NCI-H82 (cell line): ENCODE results near the gene ITK.
"Not testable (repeated sequence)": the region's sequence is repeated elsewhere in the genome, so short reads cannot be mapped to it uniquely, and the experiment has no call there.

ENCODE experiments used
- DNase-seq: peaks from one replicate; lab custom pipeline; 2025; lab: John Stamatoyannopoulos, UW

The ITK gene

DNA sequence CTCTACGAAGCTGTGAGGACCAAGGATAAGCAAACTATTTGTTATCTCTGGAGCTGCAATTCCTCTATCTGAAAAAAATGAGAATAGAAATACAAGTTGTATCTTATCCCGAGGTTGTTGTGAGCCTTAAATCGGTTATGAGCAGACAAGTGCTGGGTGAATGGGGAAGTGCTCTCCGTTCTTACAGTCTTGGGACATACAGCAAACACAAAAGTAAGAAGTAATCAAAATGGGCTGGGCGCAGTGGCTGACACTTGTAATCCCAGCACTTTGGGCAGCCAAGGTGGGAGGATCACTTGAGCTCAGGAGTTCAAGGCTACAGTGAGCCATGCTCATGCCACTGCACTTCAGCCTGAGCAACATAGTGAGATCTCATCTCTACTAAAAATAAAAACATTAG is 31.7 kb downstream of the ITK start:
- no peak for DNase-seq

DNA sequence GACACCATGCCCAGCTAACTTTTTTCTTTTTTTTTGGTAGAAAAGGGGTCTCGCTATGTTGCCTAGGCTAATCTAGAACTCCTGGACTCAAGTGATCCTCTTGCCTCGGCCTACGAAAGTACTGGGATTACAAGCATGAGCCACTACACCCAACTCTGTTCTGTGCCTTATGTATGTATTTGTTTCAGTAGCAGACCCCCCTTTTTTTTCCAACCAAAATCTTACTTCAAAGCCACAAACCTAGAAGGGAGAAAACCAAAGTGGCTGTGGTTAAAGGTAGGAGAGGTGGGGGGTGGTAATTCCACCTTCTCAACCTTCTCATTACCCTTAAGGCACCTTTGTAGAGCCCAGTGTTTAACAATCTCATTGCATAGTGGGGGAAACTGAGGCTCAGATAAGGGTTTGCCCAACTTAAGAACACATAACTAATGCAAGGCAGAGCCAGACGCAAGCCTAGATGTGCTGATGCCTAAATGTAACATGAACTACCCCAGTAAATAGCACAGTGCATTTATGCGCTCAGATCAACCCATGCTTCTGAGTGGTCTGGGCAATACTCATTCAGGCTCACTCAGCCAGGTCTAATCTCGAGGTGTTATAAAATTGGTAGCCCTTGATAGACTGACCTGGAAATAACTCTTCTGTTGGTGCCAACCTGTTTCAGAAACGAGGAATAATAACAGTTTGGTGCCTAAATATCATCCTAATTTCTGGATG is 33.0 kb downstream of the ITK start:
- no peak for DNase-seq

DNA sequence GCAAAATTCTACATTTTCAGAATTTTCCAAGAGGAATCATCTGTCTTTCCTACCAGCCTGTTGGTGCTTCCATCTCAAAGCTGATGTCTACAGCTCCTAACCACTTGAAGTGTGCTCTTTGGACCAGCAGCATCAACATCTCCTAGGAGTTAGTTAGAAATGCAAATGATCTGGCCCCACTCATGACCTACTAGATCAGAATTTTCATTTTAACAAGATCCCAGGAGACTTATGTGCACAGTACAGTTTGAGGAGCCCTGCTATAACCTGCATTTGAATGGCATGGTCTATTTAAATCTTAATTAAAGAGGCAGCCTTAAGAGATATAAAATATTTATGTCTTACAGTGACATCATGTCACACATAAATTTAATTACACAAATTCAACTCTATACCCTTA is 33.8 kb downstream of the ITK start:
- DNase-seq = no peak

DNA sequence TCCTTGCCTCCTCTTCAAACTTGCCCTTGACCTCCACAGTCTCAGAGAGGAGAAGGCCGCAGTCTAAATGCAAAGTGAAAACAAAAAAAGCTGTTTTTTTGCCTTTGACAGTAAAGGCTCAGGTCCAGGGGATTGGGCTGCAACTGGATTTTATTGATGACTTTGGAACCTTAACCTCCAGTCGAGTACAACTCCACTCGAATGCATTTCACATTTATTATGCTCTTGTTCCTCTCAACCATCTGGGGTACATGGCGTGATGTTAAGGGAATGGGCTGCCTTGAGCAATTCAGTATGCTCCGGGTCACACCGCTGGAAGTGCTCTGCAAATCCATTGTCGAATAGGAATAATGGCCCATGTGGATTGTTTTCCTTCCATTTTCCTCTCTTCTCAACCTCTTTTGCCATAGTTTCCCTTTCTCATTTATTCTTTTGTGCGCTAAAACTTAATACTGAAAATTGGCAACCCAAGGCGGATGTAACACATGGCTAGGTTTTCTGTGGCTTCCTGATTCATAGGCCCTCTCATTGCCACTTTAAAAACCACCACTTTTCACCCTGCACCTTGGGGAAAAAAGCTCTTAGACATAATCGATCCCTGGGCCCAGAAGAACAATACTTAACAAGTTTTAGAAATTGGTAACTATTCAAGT is 34.3 kb downstream of the ITK start:
- no peak for DNase-seq

DNA sequence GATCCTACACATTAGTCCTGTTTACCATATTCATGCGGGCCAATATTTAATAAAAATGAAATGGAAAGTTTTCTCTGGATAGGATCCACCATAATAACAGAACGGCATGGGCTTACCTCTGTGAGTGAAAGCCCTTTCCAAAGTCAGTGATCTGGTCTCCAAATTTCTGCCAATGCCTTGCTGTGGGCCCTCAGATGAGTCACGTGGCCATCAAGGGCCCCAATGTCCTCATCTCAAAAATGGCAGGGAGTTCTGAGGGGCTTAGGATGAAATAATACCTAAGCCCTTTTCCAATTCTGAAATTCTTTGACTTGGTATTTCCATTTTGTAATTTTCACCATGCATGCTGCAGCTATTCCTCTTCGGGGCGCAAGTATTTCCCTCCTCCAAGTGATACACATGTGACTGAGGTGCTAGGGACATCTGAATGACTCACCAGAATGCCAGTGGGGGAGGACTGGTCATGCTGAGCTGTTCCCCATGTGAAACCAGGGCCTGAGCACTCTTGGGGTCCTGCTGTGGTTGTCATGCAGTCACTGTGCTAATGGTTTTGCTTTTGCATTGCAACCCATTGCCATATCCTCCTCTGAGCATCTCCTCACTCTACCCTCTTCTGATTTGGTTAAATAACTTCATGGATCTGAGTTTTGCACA is 35.0 kb downstream of the ITK start:
- DNase-seq = no peak

DNA sequence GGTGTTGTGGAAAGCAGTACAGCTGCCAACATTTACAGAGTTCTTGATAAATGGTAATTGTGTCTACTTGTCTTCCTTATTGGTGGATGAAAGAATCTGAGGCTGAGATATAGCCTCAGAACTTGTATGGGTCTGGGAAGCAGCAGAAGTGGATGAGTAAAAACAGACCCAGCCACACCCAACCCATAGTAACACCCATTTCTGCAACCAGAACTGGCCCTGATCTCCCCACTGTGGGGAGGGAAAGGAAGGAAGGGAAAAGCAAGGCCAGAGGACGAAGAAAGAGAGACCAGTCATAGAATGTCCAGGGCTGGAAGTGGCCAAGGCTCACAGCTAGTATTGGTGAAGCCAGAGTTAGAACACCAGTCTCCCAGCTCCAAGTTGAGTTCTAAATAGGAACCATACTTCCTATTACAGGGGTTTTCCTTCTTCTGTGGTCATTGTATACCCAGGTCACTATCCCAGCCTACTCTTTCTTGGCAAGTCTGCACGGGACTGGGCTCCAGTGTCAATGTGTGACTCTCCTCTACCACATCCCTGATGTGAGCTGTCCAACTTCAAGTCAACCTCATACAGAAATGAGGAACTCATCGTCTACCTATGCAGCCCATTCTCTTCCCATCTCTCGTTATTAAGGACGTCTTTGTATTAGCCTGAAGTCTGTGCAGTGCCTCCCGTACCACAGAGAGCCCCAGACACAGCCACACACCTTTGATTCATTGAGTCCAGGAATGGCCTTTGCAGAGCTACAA is 35.9 kb downstream of the ITK start:
- DNase-seq = no peak

DNA sequence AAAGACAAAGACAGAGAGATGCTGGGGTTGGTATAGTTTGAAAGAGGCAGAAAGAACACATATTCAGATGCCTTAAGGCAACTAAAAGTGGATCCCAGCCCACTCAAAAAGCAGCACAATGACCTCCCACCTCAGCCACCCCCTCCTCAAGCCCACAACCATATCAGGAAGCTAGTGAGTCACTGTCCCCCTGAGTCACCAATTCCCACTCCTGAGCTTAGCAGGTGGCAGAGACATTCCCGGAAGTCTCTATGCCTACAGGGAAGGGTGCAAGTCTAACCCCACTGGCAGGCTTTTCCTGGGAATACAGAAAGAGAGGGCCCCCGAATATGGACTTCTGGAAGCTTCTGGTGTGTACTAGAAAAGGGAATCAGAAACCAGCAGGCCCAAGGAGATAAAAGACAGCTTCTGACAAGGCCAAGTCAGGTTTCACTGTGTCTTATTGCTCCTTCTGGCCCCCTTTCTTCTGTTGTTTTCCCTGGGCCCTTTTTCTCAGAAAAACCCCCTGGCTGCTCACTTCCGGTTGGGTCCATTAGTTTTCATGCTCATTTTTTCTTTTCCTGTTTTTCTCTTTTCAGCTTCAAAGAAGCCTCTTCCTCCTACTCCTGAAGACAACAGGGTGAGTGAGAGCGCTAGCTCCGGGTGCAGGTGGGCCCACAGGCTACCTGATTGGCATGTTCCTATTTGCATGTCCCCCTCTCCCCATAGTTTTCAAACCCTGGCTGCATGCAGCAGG is 36.8 kb downstream of the ITK start:
- no peak for DNase-seq

DNA sequence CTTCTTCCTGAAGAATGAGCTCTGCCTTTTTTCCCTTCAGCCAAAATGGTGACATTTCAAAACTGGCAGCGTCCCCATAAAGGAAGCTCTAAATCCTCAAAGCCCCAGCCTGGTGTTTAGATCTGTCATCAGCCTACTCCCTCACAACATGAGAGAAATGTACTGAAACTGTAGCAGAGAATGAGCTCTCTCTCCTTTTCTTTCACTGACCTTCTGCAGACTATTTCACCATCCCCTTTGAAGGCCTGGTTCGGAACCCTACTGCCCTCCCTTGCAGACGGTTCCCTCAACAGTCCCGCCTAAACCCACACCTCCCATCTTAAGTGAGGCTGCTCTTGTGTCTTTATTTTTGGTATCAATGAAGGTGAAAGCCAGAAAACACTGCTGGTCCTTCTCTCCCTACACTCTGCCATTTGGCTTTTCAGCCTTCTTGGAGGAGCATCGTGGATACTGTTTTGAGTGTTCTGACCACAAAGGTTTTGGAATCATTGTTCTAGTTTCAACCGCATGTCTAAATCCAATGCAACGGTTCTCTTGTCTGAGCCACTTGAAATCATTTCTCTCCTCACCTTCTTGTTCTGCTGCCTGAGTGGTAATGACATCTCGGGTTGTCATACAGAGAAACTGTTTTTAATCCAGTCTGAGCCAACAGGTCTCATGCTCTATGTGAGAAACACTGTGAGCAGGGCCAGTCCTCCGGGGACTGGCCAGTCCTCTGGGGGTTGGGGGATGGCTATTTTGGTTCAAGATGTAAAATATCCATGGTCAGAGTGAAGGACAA is 39.0 kb downstream of the ITK start:
- no peak for DNase-seq

DNA sequence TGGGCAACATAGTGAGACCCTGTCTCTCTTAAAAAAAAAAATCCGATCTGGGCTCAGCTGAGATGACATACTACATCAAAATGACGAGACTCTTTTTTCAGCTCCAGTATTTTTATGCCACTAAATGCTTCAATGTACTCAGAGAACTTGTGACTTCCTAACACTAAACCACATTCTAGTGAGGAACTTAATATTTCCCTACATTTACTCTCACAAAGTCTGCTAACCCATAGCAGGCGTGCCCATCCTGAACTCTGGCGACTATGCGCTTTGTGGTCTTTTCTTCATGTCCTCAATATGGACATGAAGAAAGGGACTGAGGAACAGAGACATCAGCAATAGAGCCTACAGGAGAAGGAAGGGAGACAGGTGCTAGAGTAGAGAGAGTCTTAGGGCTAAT is 41.3 kb downstream of the ITK start:
- no peak for DNase-seq

DNA sequence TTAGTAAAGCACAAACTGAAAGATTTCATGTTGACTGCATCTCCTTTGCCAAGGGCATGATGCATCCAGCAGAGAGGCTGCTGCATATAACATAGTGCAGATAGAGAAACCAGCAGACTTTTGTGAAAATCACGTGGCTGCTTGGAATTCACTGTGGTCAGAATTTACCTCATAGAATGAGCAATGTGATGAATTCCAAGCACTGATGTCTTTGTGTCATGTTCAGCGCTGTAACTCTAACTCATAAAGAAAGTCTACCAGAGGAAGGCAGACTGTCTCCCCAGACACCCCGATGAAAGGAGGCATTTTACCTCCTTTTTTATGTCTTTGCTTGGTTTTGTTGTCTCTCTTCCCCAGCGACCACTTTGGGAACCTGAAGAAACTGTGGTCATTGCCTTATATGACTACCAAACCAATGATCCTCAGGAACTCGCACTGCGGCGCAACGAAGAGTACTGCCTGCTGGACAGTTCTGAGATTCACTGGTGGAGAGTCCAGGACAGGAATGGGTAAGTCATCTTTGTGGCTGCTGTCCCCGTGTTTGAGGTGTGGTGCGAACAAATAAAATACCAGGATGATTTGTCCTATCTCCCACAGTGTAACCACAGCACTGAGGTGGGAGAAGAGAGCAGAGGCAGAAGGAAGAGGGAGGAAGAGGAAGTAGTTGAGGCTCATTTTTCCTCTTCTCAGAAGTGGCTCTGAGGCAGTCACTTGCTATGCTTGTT is 42.0 kb downstream of the ITK start:
- no peak for DNase-seq

DNA sequence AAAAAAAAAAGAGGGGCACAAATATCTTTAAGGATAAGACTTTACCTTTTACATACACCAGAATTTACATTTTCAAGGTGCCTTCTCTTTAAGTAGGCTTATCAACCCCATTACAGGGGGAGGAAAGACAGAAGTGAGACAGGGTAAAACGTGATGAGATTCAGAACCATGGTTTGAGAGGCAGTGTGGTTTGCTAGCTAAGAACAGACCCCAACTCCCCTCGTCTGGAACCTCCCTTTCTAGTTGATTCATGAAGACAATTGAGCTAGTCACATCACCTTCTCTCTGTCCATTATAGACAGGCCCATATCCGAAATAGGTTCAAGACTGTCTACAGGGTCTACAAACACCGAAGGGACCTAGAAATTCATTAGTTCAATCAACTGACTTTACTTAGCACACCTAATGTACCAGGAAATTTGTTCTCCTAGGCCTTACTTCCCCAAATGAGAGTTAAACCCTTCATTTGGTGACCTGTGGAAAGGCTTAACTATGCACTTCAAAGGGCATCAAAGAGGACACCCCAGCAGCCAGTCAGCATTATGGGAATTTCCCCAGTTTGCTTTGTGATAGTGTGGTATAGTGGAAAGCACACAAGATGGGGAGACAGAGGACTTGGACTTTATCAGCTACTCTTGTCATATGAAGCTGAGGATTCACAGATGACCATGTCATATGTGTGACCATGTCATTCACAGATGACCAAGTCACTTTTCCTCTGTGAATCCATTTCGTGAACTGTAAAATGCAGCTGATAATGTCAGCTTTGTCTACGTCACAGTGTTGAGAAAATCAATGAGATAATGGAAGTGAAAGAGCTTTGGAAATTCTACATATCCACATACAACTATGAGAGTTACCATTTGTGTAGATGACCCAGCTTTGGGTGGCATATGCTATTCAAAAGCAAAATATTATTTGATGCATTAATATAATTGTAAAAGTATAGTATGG is 45.1 kb downstream of the ITK start:
- DNase-seq = no peak

DNA sequence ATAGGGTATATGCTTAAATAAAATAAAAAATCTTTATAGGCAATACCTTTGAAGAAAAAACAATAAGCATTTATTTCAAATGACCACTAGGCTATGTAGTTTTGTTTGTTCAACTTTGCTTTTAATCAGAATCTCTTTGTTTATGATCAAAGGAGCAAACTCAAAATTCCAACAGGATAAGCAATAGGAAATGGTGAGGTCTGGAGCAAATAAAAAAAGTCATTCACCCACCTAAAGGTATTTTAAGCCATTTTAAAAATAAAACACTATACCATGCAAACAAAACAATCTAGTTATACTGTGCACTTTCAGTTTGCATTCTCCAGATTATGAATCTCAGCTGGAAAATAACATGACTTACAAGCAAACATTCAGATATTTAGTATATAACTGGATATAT is 50.0 kb downstream of the ITK start:
- DNase-seq = no peak

DNA sequence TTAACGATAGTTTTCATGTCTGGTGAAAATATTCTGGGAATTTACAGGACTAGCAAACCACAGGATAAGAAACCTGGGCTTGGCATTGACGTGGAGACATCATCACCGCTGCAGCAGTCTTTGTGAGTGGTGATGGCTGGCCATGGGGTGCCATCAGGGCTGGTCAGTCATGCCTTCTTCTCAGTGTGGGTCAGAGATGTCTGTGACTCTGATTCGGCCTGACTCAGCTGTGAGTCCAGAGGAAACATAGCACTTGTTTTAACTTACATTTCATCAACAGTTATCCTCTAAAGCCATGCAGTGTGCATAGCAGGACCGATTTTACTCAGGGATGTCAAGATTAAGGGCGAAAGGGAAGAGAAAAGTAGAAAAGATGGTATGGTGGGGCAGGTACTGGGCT is 52.1 kb downstream of the ITK start:
- no peak for DNase-seq

DNA sequence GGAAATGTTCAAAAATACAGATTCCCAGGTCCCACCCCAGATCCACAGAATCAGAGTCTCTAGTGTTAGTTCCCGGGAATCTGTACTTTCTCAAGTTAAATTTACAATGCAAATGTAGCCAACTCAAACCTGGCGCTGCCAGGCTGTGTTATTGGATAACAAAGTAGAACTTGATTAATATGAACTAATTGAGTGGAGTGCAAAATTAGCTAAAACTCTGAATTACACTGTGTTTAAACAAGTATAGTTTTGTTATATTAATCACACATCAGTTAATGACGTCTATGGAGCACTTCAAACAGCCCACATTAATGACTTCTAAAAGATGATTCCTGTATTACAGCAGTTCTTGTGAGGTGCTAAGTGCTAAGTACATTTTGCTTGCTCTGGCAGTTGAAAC is 52.9 kb downstream of the ITK start:
- DNase-seq = no peak

DNA sequence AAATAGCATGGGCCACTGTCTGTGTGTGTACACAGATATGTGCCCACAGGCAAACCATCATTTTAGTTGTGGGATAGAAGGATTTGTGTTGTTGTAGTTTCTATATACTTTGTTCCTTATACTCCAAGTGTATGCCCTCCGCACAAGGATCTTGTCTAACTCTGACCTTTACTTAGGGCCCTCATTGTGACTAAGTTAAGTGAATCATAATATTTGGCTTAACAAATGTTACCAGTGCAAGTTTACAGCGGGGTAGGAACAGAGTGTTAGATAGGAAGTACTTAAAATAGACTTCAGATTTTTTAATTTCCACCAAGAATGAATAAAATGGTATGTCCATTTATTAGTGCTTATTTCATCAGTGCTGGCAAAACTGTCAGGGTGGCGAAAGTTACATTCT is 55.8 kb downstream of the ITK start:
- no peak for DNase-seq

DNA sequence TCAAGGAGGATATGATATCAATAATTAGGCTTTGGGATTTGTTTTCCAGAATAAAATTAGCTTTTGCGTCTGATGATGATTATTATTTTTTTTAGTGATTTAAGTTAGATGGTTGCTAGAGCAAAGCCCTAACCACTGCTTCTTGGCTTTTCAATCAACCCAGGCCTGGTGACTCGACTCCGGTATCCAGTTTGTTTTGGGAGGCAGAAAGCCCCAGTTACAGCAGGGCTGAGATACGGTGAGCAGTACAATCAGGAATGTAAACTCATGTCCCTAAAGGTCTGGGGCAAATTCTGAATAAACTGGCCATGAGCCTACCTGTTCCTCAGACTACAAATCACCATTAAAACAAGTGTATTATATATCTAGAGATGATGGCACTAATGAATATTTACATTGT is 60.8 kb downstream of the ITK start:
- DNase-seq = no peak

DNA sequence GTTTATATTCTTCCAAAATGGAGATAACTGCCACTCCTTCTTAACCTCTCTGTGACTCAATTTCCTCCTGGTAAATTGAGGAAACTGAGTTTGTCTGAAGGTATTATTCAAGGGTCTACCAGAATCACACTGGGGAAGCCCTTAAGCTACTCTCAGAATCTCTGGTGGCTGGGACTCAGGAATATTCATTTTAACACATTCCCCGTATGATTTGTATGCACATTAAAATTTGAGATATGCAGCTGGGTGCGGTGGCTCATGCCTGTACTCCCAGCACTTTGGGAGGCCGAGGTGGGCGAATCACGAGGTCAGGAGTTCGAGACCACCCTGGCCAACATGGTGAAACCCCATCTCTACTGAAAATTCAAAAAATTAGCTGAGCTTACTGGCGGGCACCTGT is 64.1 kb downstream of the ITK start:
- DNase-seq = not testable (repeated sequence)

DNA sequence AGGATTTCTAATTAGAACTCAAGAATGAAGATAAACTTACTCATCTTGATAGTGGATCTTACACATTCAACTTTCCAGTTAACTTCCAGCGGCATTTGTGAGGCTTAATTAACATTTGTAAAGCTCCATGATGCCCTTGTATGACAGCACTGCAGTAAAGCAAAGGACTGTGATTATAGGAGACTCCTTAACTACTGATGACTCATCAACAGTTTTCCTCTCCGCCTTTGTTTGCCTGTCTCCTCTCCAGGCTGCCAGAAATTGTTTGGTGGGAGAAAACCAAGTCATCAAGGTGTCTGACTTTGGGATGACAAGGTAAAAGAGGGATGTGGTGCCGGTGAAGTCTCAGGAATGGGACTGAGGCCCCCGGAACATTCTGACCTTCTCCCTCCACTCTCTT is 64.8 kb downstream of the ITK start:
- no peak for DNase-seq

DNA sequence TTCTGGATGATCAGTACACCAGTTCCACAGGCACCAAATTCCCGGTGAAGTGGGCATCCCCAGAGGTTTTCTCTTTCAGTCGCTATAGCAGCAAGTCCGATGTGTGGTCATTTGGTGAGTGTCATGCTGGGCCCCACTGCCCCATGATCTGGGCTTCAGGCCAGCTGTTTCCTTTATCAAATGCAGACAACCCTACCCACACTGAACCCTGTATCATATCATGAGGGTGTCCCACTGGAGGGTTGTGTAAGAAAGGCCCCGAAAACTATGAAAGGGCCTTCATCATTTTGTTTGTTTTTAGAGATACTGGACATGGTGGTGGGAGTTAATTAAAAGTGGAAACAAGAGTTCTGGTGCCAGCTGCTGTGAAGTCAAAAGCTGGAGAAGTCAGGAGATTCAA is 65.2 kb downstream of the ITK start:
- DNase-seq = no peak

DNA sequence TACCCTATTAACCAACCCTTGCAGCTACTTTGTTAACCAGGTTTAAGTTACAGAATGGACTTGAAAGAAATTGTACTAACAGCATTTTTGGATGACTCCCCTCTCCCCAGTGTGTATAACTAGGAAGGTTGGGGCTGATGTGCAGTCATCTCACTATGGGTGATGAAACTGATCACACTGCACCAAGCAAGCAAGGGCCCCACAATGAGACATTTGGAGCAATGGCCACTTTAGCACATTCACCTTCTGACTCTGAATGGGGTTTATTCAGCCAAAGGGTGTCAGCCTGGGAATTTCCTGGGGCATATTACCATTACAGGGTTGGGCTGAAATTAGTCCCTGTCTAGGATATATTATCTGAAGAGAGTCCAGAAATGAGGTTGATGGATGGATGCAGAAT is 66.6 kb downstream of the ITK start:
- no peak for DNase-seq
